DND-41 (cell line): ENCODE measurements around the gene CKAP4.

Experiments used
- ATAC-seq: fragments of 200-7000 bp; cut with Tn5 transposase; 3 replicates; pipeline ENCODE4 v1.9.1; 2021; ENCODE audit warnings: low read depth; ENCODE audit not compliant: insufficient read depth
- DNase-seq: peaks from one replicate; pipeline ENCODE4 v3.0.0-alpha.2; 2020
- H2AFZ ChIP-seq: 2 replicates; pipeline ENCODE4 v1.6.0; 2012; ENCODE audit warnings: low read depth, low read length
- H3K27ac ChIP-seq: 2 replicates; pipeline ENCODE4 v1.5.1; 2012; ENCODE audit warnings: low read length, inconsistent platforms
- H3K27me3 ChIP-seq: fragments of 200-600 bp; sonication (generic); 2 replicates; pipeline ENCODE4 v1.6.0; 2012; ENCODE audit warnings: low read length, mild to moderate bottlenecking, inconsistent platforms; ENCODE audit not compliant: insufficient read depth, poor library complexity
- H3K36me3 ChIP-seq: 2 replicates; pipeline ENCODE4 v1.5.1; 2012; ENCODE audit warnings: low read length, inconsistent platforms; ENCODE audit not compliant: insufficient read depth
- H3K4me1 ChIP-seq: 2 replicates; pipeline ENCODE4 v1.5.1; 2012; ENCODE audit warnings: mild to moderate bottlenecking, low read length; ENCODE audit not compliant: insufficient read depth
- H3K4me2 ChIP-seq: 2 replicates; pipeline ENCODE4 v1.6.0; 2012; ENCODE audit warnings: mild to moderate bottlenecking, moderate library complexity, low read length, inconsistent platforms; ENCODE audit not compliant: insufficient read depth
- H3K4me3 ChIP-seq, 2 experiments: fragments of 200-600 bp in 1 of 2; shearing (Covaris generic) in 1 of 2; 2 replicates each; pipeline ENCODE4 v1.5.1; 2012 to 2016; ENCODE audit warnings: inconsistent platforms in 2 of 2, low read length in 2 of 2, mild to moderate bottlenecking in 2 of 2, low read depth in 1 of 2, moderate library complexity in 1 of 2
- H3K79me2 ChIP-seq: 2 replicates; pipeline ENCODE4 v1.6.0; 2012; ENCODE audit warnings: low read length, inconsistent platforms; ENCODE audit not compliant: insufficient read depth
- H3K9ac ChIP-seq: 2 replicates; pipeline ENCODE4 v1.6.0; 2012; ENCODE audit warnings: low read depth, mild to moderate bottlenecking, inconsistent platforms, low read length, moderate library complexity
- H3K9me3 ChIP-seq: 2 replicates; pipeline ENCODE4 v1.5.1; 2012; ENCODE audit warnings: low read length, moderate library complexity, mild to moderate bottlenecking, inconsistent platforms; ENCODE audit not compliant: insufficient read depth, severe bottlenecking
- H4K20me1 ChIP-seq: 2 replicates; pipeline ENCODE4 v1.6.0; 2012; ENCODE audit warnings: low read length; ENCODE audit not compliant: insufficient read depth
- EZH2 ChIP-seq: IDR thresholded peaks from 3 replicates; pipeline ENCODE4 v1.6.1; 2012; ENCODE audit warnings: borderline replicate concordance, low read depth, mild to moderate bottlenecking, moderate library complexity, low read length, inconsistent platforms; ENCODE audit not compliant: severe bottlenecking
- TF ChIP-seq, protein P1 (sequence below): IDR thresholded peaks from 2 replicates; pipeline ENCODE4 v1.5.1; 2012; ENCODE audit warnings: borderline replicate concordance, low read length, moderate library complexity, mild to moderate bottlenecking; ENCODE audit not compliant: poor library complexity, severe bottlenecking; ENCODE audit errors: extremely low read depth

The CKAP4 gene

DNA sequence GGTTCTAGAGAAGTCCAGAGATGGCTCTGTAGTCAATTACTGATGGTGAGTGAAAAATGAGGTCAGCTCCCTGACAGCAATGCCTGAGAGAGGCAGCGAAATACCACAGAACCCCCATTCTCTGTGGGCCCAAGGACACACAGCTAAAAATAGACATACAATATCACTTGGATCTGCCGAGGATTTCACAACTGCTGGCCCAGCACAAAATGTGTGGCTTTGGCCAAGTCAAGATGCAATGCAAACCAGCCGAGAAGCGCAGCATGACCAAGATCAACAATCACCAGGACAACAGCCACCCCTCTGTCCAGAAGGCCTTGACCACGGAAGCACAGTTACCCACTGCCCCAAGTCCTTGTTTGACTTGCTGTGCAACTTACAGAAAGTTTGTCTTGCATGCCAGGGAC lies 52.2 kb downstream of the CKAP4 start:
- no peaks in the 10 kb centered on the region for H3K9me3 ChIP-seq
- ATAC-seq (no peak), DNase-seq (no peak)
- no peaks in the 10 kb centered on the region for H3K4me1 ChIP-seq
- H3K4me3 ChIP-seq = no peak overlapping the region
- H3K27ac ChIP-seq = no peak overlapping the region
- no peaks in the 10 kb centered on the region for H4K20me1 ChIP-seq
- H3K9ac ChIP-seq = no peak overlapping the region
- no peaks in the 10 kb centered on the region for H3K36me3 ChIP-seq
- no peak overlapping the region for H3K4me2 ChIP-seq
- no peaks in the 10 kb centered on the region for H3K79me2 ChIP-seq
- peaks cover 9% of the 10 kb centered on the region for H3K27me3 ChIP-seq
- TF ChIP-seq EZH2 = no peak
- TF ChIP-seq, protein P1, sequence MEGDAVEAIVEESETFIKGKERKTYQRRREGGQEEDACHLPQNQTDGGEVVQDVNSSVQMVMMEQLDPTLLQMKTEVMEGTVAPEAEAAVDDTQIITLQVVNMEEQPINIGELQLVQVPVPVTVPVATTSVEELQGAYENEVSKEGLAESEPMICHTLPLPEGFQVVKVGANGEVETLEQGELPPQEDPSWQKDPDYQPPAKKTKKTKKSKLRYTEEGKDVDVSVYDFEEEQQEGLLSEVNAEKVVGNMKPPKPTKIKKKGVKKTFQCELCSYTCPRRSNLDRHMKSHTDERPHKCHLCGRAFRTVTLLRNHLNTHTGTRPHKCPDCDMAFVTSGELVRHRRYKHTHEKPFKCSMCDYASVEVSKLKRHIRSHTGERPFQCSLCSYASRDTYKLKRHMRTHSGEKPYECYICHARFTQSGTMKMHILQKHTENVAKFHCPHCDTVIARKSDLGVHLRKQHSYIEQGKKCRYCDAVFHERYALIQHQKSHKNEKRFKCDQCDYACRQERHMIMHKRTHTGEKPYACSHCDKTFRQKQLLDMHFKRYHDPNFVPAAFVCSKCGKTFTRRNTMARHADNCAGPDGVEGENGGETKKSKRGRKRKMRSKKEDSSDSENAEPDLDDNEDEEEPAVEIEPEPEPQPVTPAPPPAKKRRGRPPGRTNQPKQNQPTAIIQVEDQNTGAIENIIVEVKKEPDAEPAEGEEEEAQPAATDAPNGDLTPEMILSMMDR = no peak
- no peak overlapping the region for H2AFZ ChIP-seq

DNA sequence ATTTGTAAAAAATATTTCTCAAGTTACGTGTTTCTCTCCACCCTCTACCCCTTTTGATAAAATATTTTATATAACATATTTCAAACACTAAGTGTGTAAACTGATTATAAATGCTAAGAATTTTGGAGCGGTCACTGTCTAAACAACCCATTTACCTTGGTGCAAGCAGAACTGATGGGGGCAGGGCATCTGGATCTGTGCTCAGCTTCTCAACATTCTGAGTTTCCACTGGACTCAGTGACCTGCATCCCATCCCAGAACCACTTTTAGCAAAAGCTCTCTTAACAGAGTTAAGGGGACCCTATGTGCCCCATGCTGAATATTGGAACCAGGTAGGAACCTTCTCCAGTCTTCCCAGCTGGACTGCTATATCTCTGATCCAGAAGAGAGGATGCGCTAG lies 53.5 kb downstream of the CKAP4 start:
- TF ChIP-seq, protein P1 = no peak
- no peak for TF ChIP-seq EZH2
- no peak overlapping the region for H3K9ac ChIP-seq
- no peak overlapping the region for H3K27ac ChIP-seq
- no peak for ATAC-seq
- H3K79me2 ChIP-seq = no peaks in the 10 kb centered on the region
- H3K36me3 ChIP-seq = no peaks in the 10 kb centered on the region
- H3K9me3 ChIP-seq = no peaks in the 10 kb centered on the region
- H3K4me2 ChIP-seq = no peak overlapping the region
- H3K4me1 ChIP-seq = no peaks in the 10 kb centered on the region
- H3K4me3 ChIP-seq = no peak overlapping the region
- peaks cover 9% of the 10 kb centered on the region for H3K27me3 ChIP-seq
- H2AFZ ChIP-seq = no peak overlapping the region
- no peak for DNase-seq
- H4K20me1 ChIP-seq = no peaks in the 10 kb centered on the region

DNA sequence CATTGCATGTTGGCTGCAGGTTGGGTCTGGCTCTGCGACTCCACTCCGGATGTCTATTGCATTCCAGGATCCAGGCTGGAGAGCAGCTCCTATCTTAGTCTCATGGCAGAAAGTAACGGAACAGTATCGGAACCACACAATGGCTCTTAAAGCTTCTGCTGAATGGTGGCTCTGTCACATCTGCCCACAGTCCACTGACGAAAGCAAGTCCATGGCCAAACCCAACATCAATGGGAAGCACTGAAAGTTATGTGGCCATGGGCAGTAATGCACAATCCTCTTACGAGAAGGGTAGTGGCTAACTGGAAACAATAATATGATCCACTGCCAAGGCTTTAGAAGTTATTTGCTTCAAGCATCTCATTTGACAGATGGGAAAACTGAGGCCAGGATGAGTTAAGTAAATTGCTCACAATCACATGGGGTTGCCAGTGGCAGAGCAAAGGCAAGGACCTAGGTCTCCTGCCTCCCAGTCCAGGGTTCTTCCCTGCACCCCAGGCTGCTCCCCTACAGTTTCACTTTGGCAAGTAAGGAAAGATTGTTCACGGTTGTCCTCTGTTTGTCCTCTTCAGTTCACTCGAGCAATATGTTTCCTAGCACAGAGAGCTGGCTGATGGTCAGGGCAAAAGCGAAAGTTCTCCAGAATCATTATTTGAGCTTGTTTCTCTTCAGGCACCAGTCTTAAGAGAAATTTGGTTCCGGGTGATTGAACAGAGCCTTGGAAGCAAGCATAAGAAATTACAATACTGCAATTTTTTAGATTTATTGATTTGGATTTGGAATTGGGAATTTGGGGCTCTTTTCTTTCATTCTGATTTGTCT lies 54.2 kb downstream of the CKAP4 start:
- Histone ChIP-seq H3K4me1 (no peaks in the 10 kb centered on the region), H4K20me1 (no peaks in the 10 kb centered on the region), H3K27ac (no peak overlapping the region), H2AFZ (no peak overlapping the region), H3K4me2 (no peak overlapping the region), H3K9me3 (no peaks in the 10 kb centered on the region), H3K36me3 (no peaks in the 10 kb centered on the region), H3K79me2 (no peaks in the 10 kb centered on the region), H3K27me3 (peaks cover 9% of the 10 kb centered on the region), H3K4me3 (no peak overlapping the region), H3K9ac (no peak overlapping the region)
- ATAC-seq = no peak
- no peak for TF ChIP-seq EZH2
- TF ChIP-seq, protein P1 = no peak
- no peak for DNase-seq
